ENCODE data around the gene ST14.
"Not testable (repeated sequence)": the region's sequence is repeated elsewhere in the genome, so short reads cannot be mapped to it uniquely, and the experiment has no call there.

ST14 gene

DNA sequence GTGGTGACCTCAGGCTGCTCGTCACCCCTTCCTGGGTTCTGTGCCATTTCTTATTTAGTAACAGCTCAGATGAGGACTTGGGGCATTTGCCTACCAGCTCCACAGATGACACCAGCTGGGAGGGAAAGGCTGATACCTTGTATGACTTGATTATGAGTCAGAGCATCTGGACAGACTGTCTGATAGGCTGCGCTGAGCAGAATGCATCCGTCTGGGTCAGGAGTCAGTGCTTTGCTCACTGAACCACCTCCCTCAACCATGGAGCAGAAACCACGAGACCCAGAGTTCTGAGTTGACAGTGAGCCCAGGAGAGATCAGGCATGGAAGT lies 6.8 kb downstream of the ST14 start:
- H3K4me1 ChIP-seq (ENCODE audit: control insufficient read depth in 1 of 2, insufficient read depth in 2 of 2, low read length in 2 of 2) = no peaks in the 10 kb centered on the region
- no peaks in the 10 kb centered on the region for H3K9me3 ChIP-seq (ENCODE audit: control insufficient read depth in 1 of 2, low read length in 2 of 2)
- no peak overlapping the region for H3K4me3 ChIP-seq (ENCODE audit: low read depth in 1 of 2, low read length in 2 of 2)
- H3K27ac ChIP-seq (ENCODE audit: low read length) = peak overlapping the region; percentile 42
- H3K27me3 ChIP-seq (ENCODE audit: low read depth, low read length) = no peaks in the 10 kb centered on the region
- no peaks in the 10 kb centered on the region for H3K36me3 ChIP-seq (ENCODE audit: control insufficient read depth in 1 of 2, insufficient read depth in 2 of 2, low read length in 2 of 2)

DNA sequence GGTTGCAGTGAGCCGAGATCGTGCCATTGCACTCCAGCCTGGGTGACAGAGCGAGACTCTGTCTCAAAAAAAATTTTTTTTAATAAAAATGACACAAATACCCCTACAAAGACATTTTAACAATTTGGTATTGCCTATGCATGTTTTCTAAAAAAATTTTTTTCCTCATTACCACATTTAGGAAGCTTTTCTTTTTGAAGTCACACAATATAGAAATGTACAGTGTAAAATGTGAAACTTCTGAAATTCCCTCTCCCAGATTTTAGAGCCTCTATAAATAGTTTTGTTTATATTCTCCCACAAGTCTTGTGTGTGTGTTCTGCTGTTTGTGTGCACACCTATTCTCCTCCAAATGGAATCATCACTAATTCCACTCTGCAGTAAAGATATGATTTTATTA lies 7.6 kb downstream of the ST14 start:
- Histone ChIP-seq H3K27ac (ENCODE audit: low read length) (no peak overlapping the region), H3K9me3 (ENCODE audit: control insufficient read depth in 1 of 2, low read length in 2 of 2) (no peaks in the 10 kb centered on the region), H3K4me3 (ENCODE audit: low read depth in 1 of 2, low read length in 2 of 2) (no peak overlapping the region), H3K36me3 (ENCODE audit: control insufficient read depth in 1 of 2, insufficient read depth in 2 of 2, low read length in 2 of 2) (no peaks in the 10 kb centered on the region), H3K4me1 (ENCODE audit: control insufficient read depth in 1 of 2, insufficient read depth in 2 of 2, low read length in 2 of 2) (no peaks in the 10 kb centered on the region), H3K27me3 (ENCODE audit: low read depth, low read length) (no peaks in the 10 kb centered on the region)

DNA sequence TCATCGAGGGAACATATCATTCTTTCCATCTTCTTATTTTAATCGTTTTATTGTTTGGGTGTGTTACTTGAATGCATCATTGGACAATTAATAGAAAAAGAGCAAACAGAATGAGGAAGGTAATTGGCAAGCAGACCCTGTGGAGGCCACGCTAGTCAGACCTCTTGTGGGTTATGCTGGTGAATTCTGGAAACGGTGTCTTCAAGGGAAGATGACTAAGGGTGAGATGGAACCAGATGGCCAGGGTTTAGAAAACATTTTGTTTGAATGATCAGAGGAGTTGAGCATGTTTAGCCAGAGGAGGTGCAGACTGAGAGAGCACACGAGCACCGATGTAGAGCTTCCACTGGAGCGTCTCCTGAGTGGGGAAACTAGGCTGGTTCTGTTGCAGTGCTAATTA lies 8.5 kb downstream of the ST14 start:
- no peaks in the 10 kb centered on the region for H3K4me1 ChIP-seq (ENCODE audit: control insufficient read depth in 1 of 2, insufficient read depth in 2 of 2, low read length in 2 of 2)
- no peak overlapping the region for H3K27ac ChIP-seq (ENCODE audit: low read length)
- no peaks in the 10 kb centered on the region for H3K9me3 ChIP-seq (ENCODE audit: control insufficient read depth in 1 of 2, low read length in 2 of 2)
- no peaks in the 10 kb centered on the region for H3K27me3 ChIP-seq (ENCODE audit: low read depth, low read length)
- no peak overlapping the region for H3K4me3 ChIP-seq (ENCODE audit: low read depth in 1 of 2, low read length in 2 of 2)
- no peaks in the 10 kb centered on the region for H3K36me3 ChIP-seq (ENCODE audit: control insufficient read depth in 1 of 2, insufficient read depth in 2 of 2, low read length in 2 of 2)

DNA sequence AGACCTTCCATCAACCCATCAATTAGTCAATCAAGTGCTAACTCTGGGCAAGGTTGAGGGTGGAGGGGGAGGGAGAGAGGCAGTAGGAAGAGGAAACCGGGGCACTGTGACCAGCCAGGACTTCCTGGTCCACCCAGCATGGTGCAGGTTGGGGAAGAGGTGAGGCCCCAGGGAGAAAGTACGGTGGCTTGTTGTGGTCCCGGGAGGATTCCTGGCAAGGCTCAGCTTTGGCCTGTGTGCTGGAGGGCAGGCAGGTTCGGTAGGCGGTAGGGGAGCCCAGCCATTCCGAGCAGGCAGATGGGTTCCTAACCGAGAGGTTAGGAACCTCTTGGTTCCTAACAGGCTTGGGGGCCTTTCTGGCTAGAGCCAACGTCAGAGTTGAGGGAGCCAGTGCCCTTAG lies 10.8 kb downstream of the ST14 start:
- H3K4me3 ChIP-seq (ENCODE audit: low read depth in 1 of 2, low read length in 2 of 2) = no peak overlapping the region
- no peaks in the 10 kb centered on the region for H3K4me1 ChIP-seq (ENCODE audit: control insufficient read depth in 1 of 2, insufficient read depth in 2 of 2, low read length in 2 of 2)
- no peaks in the 10 kb centered on the region for H3K36me3 ChIP-seq (ENCODE audit: control insufficient read depth in 1 of 2, insufficient read depth in 2 of 2, low read length in 2 of 2)
- no peaks in the 10 kb centered on the region for H3K9me3 ChIP-seq (ENCODE audit: control insufficient read depth in 1 of 2, low read length in 2 of 2)
- H3K27ac ChIP-seq (ENCODE audit: low read length) = no peak overlapping the region
- no peaks in the 10 kb centered on the region for H3K27me3 ChIP-seq (ENCODE audit: low read depth, low read length)

DNA sequence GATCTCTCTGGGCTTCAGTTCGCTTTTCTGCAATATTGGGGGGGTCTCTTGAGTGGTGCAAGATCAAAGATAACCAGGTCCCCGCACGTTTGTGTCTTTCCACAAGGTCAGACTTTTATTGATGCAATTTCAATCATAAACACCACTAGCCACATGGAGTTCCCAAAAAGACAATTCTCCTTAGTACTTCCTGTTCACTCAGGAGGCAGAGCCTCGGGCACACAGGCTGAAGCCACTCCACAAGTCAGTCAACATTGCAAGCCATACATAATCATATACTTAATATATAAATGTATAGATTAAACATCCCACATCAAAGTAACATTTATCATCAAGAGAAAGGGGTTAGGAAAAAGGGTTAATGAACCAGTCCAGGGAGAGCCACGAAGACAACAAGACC lies 12.0 kb downstream of the ST14 start:
- Histone ChIP-seq H3K4me1 (ENCODE audit: control insufficient read depth in 1 of 2, insufficient read depth in 2 of 2, low read length in 2 of 2) (no peaks in the 10 kb centered on the region), H3K4me3 (ENCODE audit: low read depth in 1 of 2, low read length in 2 of 2) (no peak overlapping the region), H3K27me3 (ENCODE audit: low read depth, low read length) (no peaks in the 10 kb centered on the region), H3K27ac (ENCODE audit: low read length) (no peak overlapping the region), H3K9me3 (ENCODE audit: control insufficient read depth in 1 of 2, low read length in 2 of 2) (no peaks in the 10 kb centered on the region), H3K36me3 (ENCODE audit: control insufficient read depth in 1 of 2, insufficient read depth in 2 of 2, low read length in 2 of 2) (no peaks in the 10 kb centered on the region)

DNA sequence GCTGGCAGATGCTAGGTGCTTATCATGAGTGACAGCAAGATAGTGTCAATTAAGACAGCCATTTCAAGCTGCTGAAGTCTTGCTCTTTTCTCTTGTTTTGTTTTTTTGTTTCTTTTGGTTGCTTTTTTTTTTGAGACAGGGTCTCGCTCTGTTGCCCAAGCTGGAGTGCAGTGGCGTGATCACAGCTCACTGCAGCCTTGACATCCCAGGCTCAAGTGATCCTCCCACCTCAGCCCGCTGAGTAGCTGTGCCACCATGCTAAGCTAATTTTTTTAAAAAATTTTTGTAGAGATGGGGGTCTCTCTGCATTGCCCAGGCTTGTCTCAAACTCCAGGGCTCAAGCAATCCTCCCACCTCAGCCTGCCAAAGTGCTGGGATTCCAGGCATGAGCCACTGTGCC lies 12.4 kb downstream of the ST14 start:
- not testable (repeated sequence) for H3K4me3 ChIP-seq (ENCODE audit: low read depth in 1 of 2, low read length in 2 of 2); H3K9me3 ChIP-seq (ENCODE audit: control insufficient read depth in 1 of 2, low read length in 2 of 2); H3K4me1 ChIP-seq (ENCODE audit: control insufficient read depth in 1 of 2, insufficient read depth in 2 of 2, low read length in 2 of 2); H3K27me3 ChIP-seq (ENCODE audit: low read depth, low read length); H3K36me3 ChIP-seq (ENCODE audit: control insufficient read depth in 1 of 2, insufficient read depth in 2 of 2, low read length in 2 of 2); H3K27ac ChIP-seq (ENCODE audit: low read length)

DNA sequence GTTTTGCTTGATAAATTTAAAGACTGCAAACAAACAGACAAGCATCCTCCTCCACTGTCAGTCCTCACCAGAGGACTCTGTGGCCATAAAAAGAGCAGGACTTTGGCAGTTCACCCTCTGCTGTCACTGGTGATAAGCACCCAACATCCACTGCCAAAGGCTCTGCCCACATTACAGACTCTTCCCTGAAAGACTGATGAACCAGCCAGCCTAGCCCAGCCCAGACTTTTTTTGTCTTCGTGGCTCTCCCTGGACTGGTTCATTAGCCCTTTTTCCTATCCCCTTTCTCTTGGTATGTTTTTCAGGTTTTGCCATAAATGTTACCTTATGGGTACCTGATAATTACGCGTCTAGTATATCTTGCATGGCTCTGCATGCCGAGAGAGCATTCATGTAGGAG lies 15.1 kb downstream of the ST14 start:
- peaks cover under 1 to 6% of the 10 kb centered on the region in 2 donors for H3K4me1 ChIP-seq (ENCODE audit: control insufficient read depth in 1 of 2, insufficient read depth in 2 of 2, low read length in 2 of 2)
- H3K36me3 ChIP-seq (ENCODE audit: control insufficient read depth in 1 of 2, insufficient read depth in 2 of 2, low read length in 2 of 2) = no peaks in the 10 kb centered on the region
- H3K27ac ChIP-seq (ENCODE audit: low read length) = no peak overlapping the region
- no peaks in the 10 kb centered on the region for H3K9me3 ChIP-seq (ENCODE audit: control insufficient read depth in 1 of 2, low read length in 2 of 2)
- no peak overlapping the region for H3K4me3 ChIP-seq (ENCODE audit: low read depth in 1 of 2, low read length in 2 of 2)
- no peaks in the 10 kb centered on the region for H3K27me3 ChIP-seq (ENCODE audit: low read depth, low read length)

DNA sequence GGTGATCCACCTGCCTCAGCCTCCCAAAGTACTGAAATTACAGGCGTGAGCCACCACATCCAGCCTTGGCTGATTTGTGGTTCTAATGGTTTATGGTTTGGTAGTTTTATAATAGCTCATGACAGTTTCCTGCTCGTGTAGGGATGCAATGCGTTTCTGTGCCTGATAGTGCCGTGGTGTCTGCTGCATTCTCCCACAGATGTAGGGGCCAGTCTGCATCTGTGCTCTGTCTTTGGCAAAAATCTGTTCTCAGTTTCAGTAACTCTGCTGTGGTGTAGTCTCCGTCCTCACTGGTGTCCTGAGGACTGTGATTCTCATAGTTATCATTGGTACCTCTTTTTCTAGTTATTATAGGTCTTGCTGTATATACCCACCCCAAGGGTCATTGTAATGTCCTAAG lies 16.3 kb downstream of the ST14 start:
- H3K4me3 ChIP-seq (ENCODE audit: low read depth in 1 of 2, low read length in 2 of 2) = no peak overlapping the region
- H3K36me3 ChIP-seq (ENCODE audit: control insufficient read depth in 1 of 2, insufficient read depth in 2 of 2, low read length in 2 of 2) = no peaks in the 10 kb centered on the region
- no peaks in the 10 kb centered on the region for H3K27me3 ChIP-seq (ENCODE audit: low read depth, low read length)
- peaks cover 4 to 14% of the 10 kb centered on the region in 2 donors for H3K4me1 ChIP-seq (ENCODE audit: control insufficient read depth in 1 of 2, insufficient read depth in 2 of 2, low read length in 2 of 2)
- no peak overlapping the region for H3K27ac ChIP-seq (ENCODE audit: low read length)
- no peaks in the 10 kb centered on the region for H3K9me3 ChIP-seq (ENCODE audit: control insufficient read depth in 1 of 2, low read length in 2 of 2)

DNA sequence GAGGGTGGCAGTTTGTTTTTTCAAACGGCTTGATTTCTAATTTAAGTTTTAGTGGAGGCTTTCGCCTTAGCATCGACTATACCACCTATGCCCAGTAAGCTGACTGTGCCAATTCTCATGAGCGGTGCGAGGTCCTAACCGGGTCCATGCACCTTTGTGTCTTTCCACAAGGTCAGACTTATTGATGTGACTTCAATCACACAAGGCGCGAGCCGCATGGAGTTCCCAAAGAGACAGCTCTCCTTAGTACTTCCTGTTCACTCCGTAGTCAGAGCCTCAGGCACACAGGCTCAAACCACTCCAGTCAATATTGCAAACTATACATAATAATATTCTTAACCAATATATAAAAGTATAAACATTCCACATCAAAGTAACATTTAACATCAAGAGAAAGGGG lies 18.2 kb downstream of the ST14 start:
- no peak overlapping the region for H3K27ac ChIP-seq (ENCODE audit: low read length)
- no peaks in the 10 kb centered on the region for H3K27me3 ChIP-seq (ENCODE audit: low read depth, low read length)
- no peak overlapping the region for H3K4me3 ChIP-seq (ENCODE audit: low read depth in 1 of 2, low read length in 2 of 2)
- H3K9me3 ChIP-seq (ENCODE audit: control insufficient read depth in 1 of 2, low read length in 2 of 2) = no peaks in the 10 kb centered on the region
- peaks cover 4 to 17% of the 10 kb centered on the region in 2 donors for H3K4me1 ChIP-seq (ENCODE audit: control insufficient read depth in 1 of 2, insufficient read depth in 2 of 2, low read length in 2 of 2)
- no peaks in the 10 kb centered on the region for H3K36me3 ChIP-seq (ENCODE audit: control insufficient read depth in 1 of 2, insufficient read depth in 2 of 2, low read length in 2 of 2)

DNA sequence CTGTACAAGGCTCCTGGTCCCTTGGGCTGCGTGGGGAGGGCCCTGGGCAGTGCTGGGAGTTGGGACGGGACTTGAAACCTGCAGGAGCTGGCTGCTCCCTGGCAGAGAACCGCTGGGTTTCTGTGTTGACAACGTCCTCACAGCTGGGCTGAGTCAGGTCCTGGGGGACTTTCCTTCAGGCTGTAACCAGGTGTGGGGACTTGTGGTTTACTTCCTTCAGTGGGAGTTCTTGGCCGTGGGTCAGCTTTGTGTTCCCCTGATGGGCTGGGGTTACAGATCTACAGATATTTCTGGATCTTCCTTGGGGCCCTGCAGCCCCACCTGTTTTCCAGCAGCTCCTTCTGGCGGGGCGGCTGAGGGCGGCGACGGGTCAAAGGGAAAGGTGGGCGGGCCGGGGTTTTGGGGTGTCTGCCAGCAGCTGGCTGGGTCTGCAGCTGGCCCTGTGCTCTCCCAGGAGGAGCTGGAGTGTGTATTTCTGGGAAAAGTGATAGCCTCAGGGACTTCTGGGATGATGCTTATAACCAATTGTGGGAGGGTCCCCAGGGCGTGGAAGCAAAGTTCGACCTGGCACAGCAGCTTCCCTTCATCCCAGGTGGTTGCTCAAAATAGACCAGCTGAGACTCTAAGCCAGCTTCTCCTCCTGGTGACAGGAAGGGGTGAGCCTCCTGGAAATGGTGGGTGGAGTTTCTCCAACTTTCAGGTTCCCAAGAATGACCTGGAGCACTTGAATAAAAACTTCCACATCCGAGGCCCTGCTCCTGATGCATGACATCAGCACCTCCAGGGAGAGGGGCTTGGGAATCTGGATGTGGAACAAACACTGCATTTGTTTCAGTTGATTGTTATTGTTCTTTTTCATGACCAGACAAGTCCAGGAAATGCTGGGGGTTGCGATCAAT lies 19.1 kb downstream of the ST14 start:
- Histone ChIP-seq H3K27ac (ENCODE audit: low read length) (peak overlapping the region; percentile 61), H3K27me3 (ENCODE audit: low read depth, low read length) (no peaks in the 10 kb centered on the region), H3K36me3 (ENCODE audit: control insufficient read depth in 1 of 2, insufficient read depth in 2 of 2, low read length in 2 of 2) (no peaks in the 10 kb centered on the region), H3K4me3 (ENCODE audit: low read depth in 1 of 2, low read length in 2 of 2) (no peak overlapping the region), H3K4me1 (ENCODE audit: control insufficient read depth in 1 of 2, insufficient read depth in 2 of 2, low read length in 2 of 2) (peaks cover 4 to 17% of the 10 kb centered on the region in 2 donors), H3K9me3 (ENCODE audit: control insufficient read depth in 1 of 2, low read length in 2 of 2) (no peaks in the 10 kb centered on the region)

DNA sequence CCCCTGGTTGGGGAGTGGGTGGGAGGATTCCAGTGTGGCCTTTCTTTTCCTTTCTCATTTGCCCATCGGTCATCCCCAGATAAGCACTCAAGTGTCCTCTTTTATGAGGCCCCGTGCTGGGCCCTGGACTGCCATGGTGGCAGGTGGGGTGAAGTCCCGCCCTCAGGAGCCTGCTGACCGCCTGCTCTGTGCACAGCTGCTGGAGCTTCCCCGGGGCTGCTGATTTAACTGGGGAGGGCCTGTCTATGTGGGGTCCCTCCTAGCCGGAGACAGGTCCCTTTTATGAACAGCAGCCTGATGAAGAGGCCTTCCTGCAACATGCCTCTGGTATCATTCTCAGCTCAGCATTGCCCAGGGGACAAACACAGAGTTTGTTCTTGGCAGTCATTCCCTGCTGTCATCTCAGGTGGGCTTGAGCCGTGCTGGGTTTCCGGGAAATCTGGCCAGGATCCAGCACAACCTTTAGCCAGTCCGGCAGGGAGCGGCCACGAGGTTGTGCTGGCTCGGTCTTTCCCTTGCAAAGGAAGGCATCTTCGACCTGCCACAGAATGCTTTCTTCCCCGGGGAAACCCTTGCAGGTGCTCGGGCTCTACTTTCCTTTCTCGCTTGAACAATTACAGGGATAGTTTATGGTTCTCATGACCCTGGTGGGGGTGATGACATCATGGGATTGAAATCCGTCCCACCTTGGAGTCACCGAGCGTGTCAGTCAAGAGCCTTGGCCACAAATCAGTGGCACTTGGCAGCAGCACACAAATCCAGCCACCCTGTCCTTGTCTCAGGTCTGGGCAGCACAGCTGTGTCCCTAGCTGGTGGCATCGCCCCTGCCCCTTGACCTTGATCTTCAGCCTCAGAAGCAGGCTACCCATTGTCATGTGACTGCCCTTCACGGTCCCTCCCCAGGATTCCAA lies 20.1 kb downstream of the ST14 start:
- Histone ChIP-seq H3K4me3 (ENCODE audit: low read depth in 1 of 2, low read length in 2 of 2) (no peak overlapping the region), H3K27me3 (ENCODE audit: low read depth, low read length) (no peaks in the 10 kb centered on the region), H3K9me3 (ENCODE audit: control insufficient read depth in 1 of 2, low read length in 2 of 2) (no peaks in the 10 kb centered on the region), H3K36me3 (ENCODE audit: control insufficient read depth in 1 of 2, insufficient read depth in 2 of 2, low read length in 2 of 2) (no peaks in the 10 kb centered on the region), H3K4me1 (ENCODE audit: control insufficient read depth in 1 of 2, insufficient read depth in 2 of 2, low read length in 2 of 2) (peaks cover 4 to 17% of the 10 kb centered on the region in 2 donors), H3K27ac (ENCODE audit: low read length) (peak overlapping the region; percentile 73)

Data from muscle layer of duodenum (tissue), 2 donors.